Measurements from ENCODE around the gene CXCR1. TPM values are rescaled to one million over a fixed set of nuclear protein-coding genes. Genes with fewer than 3 reads are reported as not detected.

Gene CXCR1
- not detected for total RNA-seq

DNA sequence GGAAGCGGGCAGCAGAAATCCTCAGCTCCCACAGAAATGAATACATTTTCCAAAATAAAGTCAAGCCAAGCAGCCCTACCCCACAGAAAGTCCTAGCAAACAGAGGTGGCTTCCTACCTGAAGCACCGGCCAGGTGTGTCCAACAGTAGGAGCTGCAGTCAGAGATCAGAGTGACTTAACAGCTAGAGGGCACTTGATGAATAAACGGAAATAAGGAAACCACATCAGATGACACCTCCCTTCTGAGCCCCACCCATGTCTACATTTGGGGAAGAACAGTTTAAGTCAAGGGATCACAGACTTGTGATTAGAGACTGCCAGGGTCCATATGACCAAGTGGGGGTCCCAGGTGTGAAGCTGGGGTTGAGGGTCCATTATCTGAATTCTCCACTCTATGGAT is at the start of gene CXCR1:
CXCR1 (minus strand) TSS at position 172 of the 400 bp plus-strand sequence. CDS start 1,751 bp downstream, outside the sequence.

GRCh38 chr2:218125626-218126080 is 41.1 kb downstream of the CXCR1 start, which contains the start of gene CXCR2:
CXCR2 (plus strand) TSS chr2:218126028; CDS start chr2:218134802, 8,774 bp downstream.

Other genes with a start within 250 kb of the CXCR1 start
- gene TNS1, start 164.0 kb downstream of the CXCR1 start, total RNA-seq: 12.7 TPM
- gene RUFY4, start 97.7 kb downstream of the CXCR1 start, total RNA-seq: 0.23 TPM
- 0.23 TPM for gene CXCR2, start 40.9 kb downstream of the CXCR1 start, total RNA-seq
- 164 TPM for gene ARPC2, start 50.2 kb upstream of the CXCR1 start, total RNA-seq
- gene GPBAR1, start 94.1 kb upstream of the CXCR1 start, total RNA-seq: not detected
- 95.5 TPM for gene AAMP, start 103.2 kb upstream of the CXCR1 start, total RNA-seq
- gene PNKD, start 103.6 kb upstream of the CXCR1 start, total RNA-seq: 20.3 TPM
- gene TMBIM1, start 125.5 kb upstream of the CXCR1 start, total RNA-seq: 15.7 TPM
- 3.0 TPM for gene CATIP, start 189.9 kb upstream of the CXCR1 start, total RNA-seq
- gene SLC11A1, start 215.3 kb upstream of the CXCR1 start, total RNA-seq: 3.5 TPM
- gene CTDSP1, start 232.9 kb upstream of the CXCR1 start, total RNA-seq: 18.7 TPM